ENCODE results near the gene SLC24A1.

The SLC24A1 gene

GRCh38 chr15:65618560-65619109, 3.1 kb upstream of the SLC24A1 start:
- Histone ChIP-seq H3K4me1 (ENCODE audit: control insufficient read depth, insufficient read depth, low read length) (no peaks in the 10 kb centered on the region), H3K36me3 (ENCODE audit: control insufficient read depth, insufficient read depth, low read length) (no peaks in the 10 kb centered on the region), H3K27ac (ENCODE audit: insufficient read depth, low read depth, low read length, poor library complexity, severe bottlenecking) (no peak overlapping the region), H3K27me3 (ENCODE audit: control insufficient read depth, insufficient read depth, low read length, poor library complexity, severe bottlenecking) (no peaks in the 10 kb centered on the region), H3K4me3 (ENCODE audit: insufficient read depth, low read depth, low read length) (no peak overlapping the region), H3K9me3 (ENCODE audit: control insufficient read depth, low read length) (no peaks in the 10 kb centered on the region)
- 39 to 42% methylated on average over 5 of the region's 5 CpGs for WGBS, 2 experiments

GRCh38 chr15:65619626-65620290, 2.0 kb upstream of the SLC24A1 start:
- 91 to 93% methylated on average over 5 of the region's 5 CpGs for WGBS, 2 experiments
- H3K27me3 ChIP-seq (ENCODE audit: control insufficient read depth, insufficient read depth, low read length, poor library complexity, severe bottlenecking): no peaks in the 10 kb centered on the region

GRCh38 chr15:65620833-65621232, 905 bp upstream of the SLC24A1 start:
- no peaks in the 10 kb centered on the region for H3K36me3 ChIP-seq (ENCODE audit: control insufficient read depth, insufficient read depth, low read length)
- WGBS, 2 experiments: 81 to 90% methylated on average over 2 of the region's 2 CpGs

More at GRCh38 chr15:65619626-65620290, 2.0 kb upstream of the SLC24A1 start:
- no peak overlapping the region for H3K4me3 ChIP-seq (ENCODE audit: insufficient read depth, low read depth, low read length)
- H3K27ac ChIP-seq (ENCODE audit: insufficient read depth, low read depth, low read length, poor library complexity, severe bottlenecking): no peak overlapping the region
- no peaks in the 10 kb centered on the region for H3K36me3 ChIP-seq (ENCODE audit: control insufficient read depth, insufficient read depth, low read length)
- no peaks in the 10 kb centered on the region for H3K9me3 ChIP-seq (ENCODE audit: control insufficient read depth, low read length)
- no peaks in the 10 kb centered on the region for H3K4me1 ChIP-seq (ENCODE audit: control insufficient read depth, insufficient read depth, low read length)

GRCh38 chr15:65623103-65623502, 1.4 kb downstream of the SLC24A1 start:
- Histone ChIP-seq H3K4me1 (ENCODE audit: control insufficient read depth, insufficient read depth, low read length) (no peaks in the 10 kb centered on the region), H3K27ac (ENCODE audit: insufficient read depth, low read depth, low read length, poor library complexity, severe bottlenecking) (no peak overlapping the region), H3K27me3 (ENCODE audit: control insufficient read depth, insufficient read depth, low read length, poor library complexity, severe bottlenecking) (no peaks in the 10 kb centered on the region), H3K4me3 (ENCODE audit: insufficient read depth, low read depth, low read length) (no peak overlapping the region), H3K36me3 (ENCODE audit: control insufficient read depth, insufficient read depth, low read length) (no peaks in the 10 kb centered on the region), H3K9me3 (ENCODE audit: control insufficient read depth, low read length) (no peaks in the 10 kb centered on the region)

More at GRCh38 chr15:65620833-65621232, 905 bp upstream of the SLC24A1 start:
- Histone ChIP-seq H3K4me3 (ENCODE audit: insufficient read depth, low read depth, low read length) (no peak overlapping the region), H3K9me3 (ENCODE audit: control insufficient read depth, low read length) (no peaks in the 10 kb centered on the region), H3K27me3 (ENCODE audit: control insufficient read depth, insufficient read depth, low read length, poor library complexity, severe bottlenecking) (no peaks in the 10 kb centered on the region), H3K27ac (ENCODE audit: insufficient read depth, low read depth, low read length, poor library complexity, severe bottlenecking) (no peak overlapping the region), H3K4me1 (ENCODE audit: control insufficient read depth, insufficient read depth, low read length) (no peaks in the 10 kb centered on the region)

GRCh38 chr15:65626856-65627255, 5.1 kb downstream of the SLC24A1 start:
- 86 to 90% methylated on average over 4 of the region's 4 CpGs for WGBS, 2 experiments

GRCh38 chr15:65629548-65629947, 7.8 kb downstream of the SLC24A1 start:
- Histone ChIP-seq H3K4me3 (ENCODE audit: insufficient read depth, low read depth, low read length) (no peak overlapping the region), H3K36me3 (ENCODE audit: control insufficient read depth, insufficient read depth, low read length) (no peaks in the 10 kb centered on the region), H3K27ac (ENCODE audit: insufficient read depth, low read depth, low read length, poor library complexity, severe bottlenecking) (no peak overlapping the region), H3K9me3 (ENCODE audit: control insufficient read depth, low read length) (no peaks in the 10 kb centered on the region), H3K27me3 (ENCODE audit: control insufficient read depth, insufficient read depth, low read length, poor library complexity, severe bottlenecking) (no peaks in the 10 kb centered on the region), H3K4me1 (ENCODE audit: control insufficient read depth, insufficient read depth, low read length) (no peaks in the 10 kb centered on the region)
- 74 to 83% methylated on average over 3 of the region's 3 CpGs for WGBS, 2 experiments

More at GRCh38 chr15:65626856-65627255, 5.1 kb downstream of the SLC24A1 start:
- no peaks in the 10 kb centered on the region for H3K27me3 ChIP-seq (ENCODE audit: control insufficient read depth, insufficient read depth, low read length, poor library complexity, severe bottlenecking)
- H3K4me1 ChIP-seq (ENCODE audit: control insufficient read depth, insufficient read depth, low read length): no peaks in the 10 kb centered on the region
- no peaks in the 10 kb centered on the region for H3K36me3 ChIP-seq (ENCODE audit: control insufficient read depth, insufficient read depth, low read length)
- H3K4me3 ChIP-seq (ENCODE audit: insufficient read depth, low read depth, low read length): no peak overlapping the region
- H3K9me3 ChIP-seq (ENCODE audit: control insufficient read depth, low read length): no peaks in the 10 kb centered on the region
- H3K27ac ChIP-seq (ENCODE audit: insufficient read depth, low read depth, low read length, poor library complexity, severe bottlenecking): no peak overlapping the region

GRCh38 chr15:65630760-65631159, 9.0 kb downstream of the SLC24A1 start:
- H3K9me3 ChIP-seq (ENCODE audit: control insufficient read depth, low read length): no peaks in the 10 kb centered on the region
- no peaks in the 10 kb centered on the region for H3K27me3 ChIP-seq (ENCODE audit: control insufficient read depth, insufficient read depth, low read length, poor library complexity, severe bottlenecking)
- WGBS, 2 experiments: 91 to 95% methylated on average over 5 of the region's 5 CpGs
- no peaks in the 10 kb centered on the region for H3K36me3 ChIP-seq (ENCODE audit: control insufficient read depth, insufficient read depth, low read length)
- no peaks in the 10 kb centered on the region for H3K4me1 ChIP-seq (ENCODE audit: control insufficient read depth, insufficient read depth, low read length)
- no peak overlapping the region for H3K4me3 ChIP-seq (ENCODE audit: insufficient read depth, low read depth, low read length)
- no peak overlapping the region for H3K27ac ChIP-seq (ENCODE audit: insufficient read depth, low read depth, low read length, poor library complexity, severe bottlenecking)

GRCh38 chr15:65631503-65631902, 9.8 kb downstream of the SLC24A1 start:
- Histone ChIP-seq H3K36me3 (ENCODE audit: control insufficient read depth, insufficient read depth, low read length) (no peaks in the 10 kb centered on the region), H3K27ac (ENCODE audit: insufficient read depth, low read depth, low read length, poor library complexity, severe bottlenecking) (no peak overlapping the region), H3K4me1 (ENCODE audit: control insufficient read depth, insufficient read depth, low read length) (no peaks in the 10 kb centered on the region), H3K27me3 (ENCODE audit: control insufficient read depth, insufficient read depth, low read length, poor library complexity, severe bottlenecking) (no peaks in the 10 kb centered on the region), H3K4me3 (ENCODE audit: insufficient read depth, low read depth, low read length) (no peak overlapping the region), H3K9me3 (ENCODE audit: control insufficient read depth, low read length) (no peaks in the 10 kb centered on the region)
- 93 to 96% methylated on average over 6 of the region's 6 CpGs for WGBS, 2 experiments

- no peaks in the 10 kb centered on the region for H3K4me1 ChIP-seq (ENCODE audit: control insufficient read depth, insufficient read depth, low read length)
- no peaks in the 10 kb centered on the region for H3K27me3 ChIP-seq (ENCODE audit: control insufficient read depth, insufficient read depth, low read length, poor library complexity, severe bottlenecking)
- 81 to 89% methylated on average over 4 of the region's 4 CpGs for WGBS, 2 experiments
- H3K27ac ChIP-seq (ENCODE audit: insufficient read depth, low read depth, low read length, poor library complexity, severe bottlenecking): no peak overlapping the region
- no peaks in the 10 kb centered on the region for H3K36me3 ChIP-seq (ENCODE audit: control insufficient read depth, insufficient read depth, low read length)
- no peaks in the 10 kb centered on the region for H3K9me3 ChIP-seq (ENCODE audit: control insufficient read depth, low read length)
- no peak overlapping the region for H3K4me3 ChIP-seq (ENCODE audit: insufficient read depth, low read depth, low read length)
These were observed 11.1 kb downstream of the SLC24A1 start for GRCh38 chr15:65632780-65633375.

- H3K9me3 ChIP-seq (ENCODE audit: control insufficient read depth, low read length): no peaks in the 10 kb centered on the region
- H3K4me1 ChIP-seq (ENCODE audit: control insufficient read depth, insufficient read depth, low read length): no peaks in the 10 kb centered on the region
- H3K36me3 ChIP-seq (ENCODE audit: control insufficient read depth, insufficient read depth, low read length): no peaks in the 10 kb centered on the region
- no peak overlapping the region for H3K4me3 ChIP-seq (ENCODE audit: insufficient read depth, low read depth, low read length)
- WGBS, 2 experiments: 87 to 88% methylated on average over 2 of the region's 2 CpGs
- no peak overlapping the region for H3K27ac ChIP-seq (ENCODE audit: insufficient read depth, low read depth, low read length, poor library complexity, severe bottlenecking)
- H3K27me3 ChIP-seq (ENCODE audit: control insufficient read depth, insufficient read depth, low read length, poor library complexity, severe bottlenecking): no peaks in the 10 kb centered on the region
These were observed 12.0 kb downstream of the SLC24A1 start for GRCh38 chr15:65633752-65634151.

All from ectodermal cell (in vitro differentiated cells).